Panc1 (cell line): ENCODE measurements around the gene TOM1L1. TPM values are rescaled to one million over a fixed set of nuclear protein-coding genes. Genes with fewer than 3 reads are reported as not detected.

Source experiments
- ATAC-seq: fragments of 200-7000 bp; cut with Tn5 transposase; 2 replicates; pipeline ENCODE4 v1.9.1; 2020; ENCODE audit warnings: mild to moderate bottlenecking, moderate library complexity
- BruUV-seq: library from RNA; stranded (reverse); fragments of 400-500 nt; replicated peaks from 2 replicates; lab custom pipeline; 2021; lab: Mats Ljungman, UMichigan
- CTCF ChIA-PET: fragments of 300-600 bp; sonication (Branson Sonifier 250); formaldehyde crosslinking; loops from one replicate; lab custom pipeline; 2022; ENCODE audit warnings: antibody characterized with exemption; lab: Charles Lee
- POLR2A ChIA-PET: fragments of 300-600 bp; sonication (Branson Sonifier 250); formaldehyde crosslinking; loops from one replicate; lab custom pipeline; 2022; ENCODE audit warnings: antibody characterized with exemption; lab: Charles Lee
- DNase-seq: peaks from one replicate; pipeline ENCODE4 v3.0.0-alpha.2; 2010; ENCODE audit warnings: low read depth, low spot score
- H3K27ac ChIP-seq: 2 replicates; pipeline ENCODE4 v1.5.1; 2011; ENCODE audit warnings: mild to moderate bottlenecking, low read length, inconsistent platforms
- H3K27me3 ChIP-seq: fragments of 200-500 bp; sonication (Bioruptor generic); 2 replicates; pipeline ENCODE4 v1.6.0; 2014; ENCODE audit warnings: low read length, inconsistent platforms; ENCODE audit not compliant: control insufficient read depth, insufficient read depth
- H3K36me3 ChIP-seq: fragments of 200-500 bp; sonication (Bioruptor generic); 2 replicates; pipeline ENCODE4 v1.5.1; 2014; ENCODE audit warnings: inconsistent platforms, mild to moderate bottlenecking, low read length, moderate library complexity; ENCODE audit not compliant: control insufficient read depth, insufficient read depth
- H3K4me1 ChIP-seq: 2 replicates; pipeline ENCODE4 v1.5.1; 2011; ENCODE audit warnings: inconsistent platforms, mild to moderate bottlenecking, low read length, moderate library complexity; ENCODE audit not compliant: control insufficient read depth, insufficient read depth
- H3K4me3 ChIP-seq, 2 experiments: 2 replicates each; pipeline ENCODE4 v1.5.1; 2011 to 2012; ENCODE audit warnings: low read depth in 2 of 2, low read length in 2 of 2, mild to moderate bottlenecking in 2 of 2, inconsistent platforms in 1 of 2, moderate library complexity in 1 of 2
- H3K9me3 ChIP-seq: fragments of 200-500 bp; sonication (Bioruptor generic); 2 replicates; pipeline ENCODE4 v1.5.1; 2014; ENCODE audit warnings: low read depth, mild to moderate bottlenecking, inconsistent platforms, low read length, moderate library complexity; ENCODE audit not compliant: control insufficient read depth, insufficient read depth
- CTCF ChIP-seq: fragments of 450-650 bp; IDR thresholded peaks from 2 replicates; pipeline ENCODE4 v1.5.1; 2017; ENCODE audit warnings: mild to moderate bottlenecking
- POLR2AphosphoS5 ChIP-seq: IDR thresholded peaks from 2 replicates; pipeline ENCODE4 v1.6.1; 2012; ENCODE audit warnings: mild to moderate bottlenecking, low read depth, low read length, moderate library complexity
- REST ChIP-seq, 2 experiments: IDR thresholded peaks; 2 replicates each; pipeline ENCODE4 v1.6.1; 2011 to 2012; ENCODE audit warnings: low read depth in 2 of 2, control low read depth in 1 of 2, low read length in 1 of 2, mild to moderate bottlenecking in 1 of 2, moderate library complexity in 1 of 2; ENCODE audit not compliant: insufficient read depth in 1 of 2
- SIN3A ChIP-seq: IDR thresholded peaks from 2 replicates; pipeline ENCODE4 v1.6.1; 2012; ENCODE audit warnings: low read depth, mild to moderate bottlenecking, low read length, moderate library complexity, borderline replicate concordance; ENCODE audit not compliant: insufficient read depth
- TCF7L2 ChIP-seq: IDR thresholded peaks from 2 replicates; pipeline ENCODE4 v1.6.1; 2011; ENCODE audit warnings: mild to moderate bottlenecking, low read depth, low read length, inconsistent platforms
- in situ Hi-C: cut with HindIII; loops from 2 replicates; pipeline ENCODE4 v1.10.0; 2016; ENCODE audit warnings: low sequenced_read_pairs, low pct_unique_long_range_greater_than_20kb
- intact Hi-C: fragments of 100-400 bp; cut with micrococcal nuclease; formaldehyde crosslinking; loops from one replicate; pipeline ENCODE4 v1.10.0; 2022; ENCODE audit not compliant: unreplicated experiment
- total RNA-seq: library from RNA; stranded (reverse); gene quantifications from one replicate; pipeline ENCODE4 v1.2.1, GENCODE V29; 2021; ENCODE audit not compliant: unreplicated experiment

Gene TOM1L1
- total RNA-seq, 1 experiment from 2014 or later: 53.9 TPM

- Histone ChIP-seq H3K4me3 (no peak overlapping the region), H3K9me3 (no peaks in the 10 kb centered on the region), H3K36me3 (peaks cover 29% of the 10 kb centered on the region), H3K4me1 (no peaks in the 10 kb centered on the region), H3K27ac (no peak overlapping the region), H3K27me3 (no peaks in the 10 kb centered on the region)
- ChIA-PET CTCF (no interaction called here), POLR2A (no interaction called here)
- in situ Hi-C loops (no loop called here), intact Hi-C loops (no loop called here)
- no TSS peak for BruUV-seq
- TF ChIP-seq SIN3A (no peak), REST (IDR thresholded peaks at IDR 0.05; ENCODE audit: insufficient read depth in 1 of 2, low read depth in 2 of 2, low read length in 1 of 2) (no peak), POLR2AphosphoS5 (no peak), CTCF (no peak)
- ATAC-seq (no peak), DNase-seq (no peak)
Observed at GRCh38 chr17:54937426-54937825, 36.8 kb downstream of the TOM1L1 start.

GRCh38 chr17:54941285-54941684, 40.6 kb downstream of the TOM1L1 start:
- BruUV-seq: no TSS peak
- POLR2A ChIA-PET: no interaction called here
- no peak for ATAC-seq
- DNase-seq: no peak
- CTCF ChIA-PET: no interaction called here
- Histone ChIP-seq H3K4me3 (no peak overlapping the region), H3K36me3 (peaks cover 22% of the 10 kb centered on the region), H3K27ac (no peak overlapping the region), H3K9me3 (no peaks in the 10 kb centered on the region), H3K27me3 (no peaks in the 10 kb centered on the region), H3K4me1 (no peaks in the 10 kb centered on the region)
- intact Hi-C loops (no loop called here), in situ Hi-C loops (no loop called here)
- TF ChIP-seq TCF7L2 (no peak), SIN3A (no peak), REST (IDR thresholded peaks at IDR 0.05; ENCODE audit: insufficient read depth in 1 of 2, low read depth in 2 of 2, low read length in 1 of 2) (no peak), CTCF (no peak), POLR2AphosphoS5 (no peak)
